Hippocampal formation (tissue), 2 donors: ENCODE measurements around the gene HLF.
A peak's percentile ranks its signal among the peaks of the same experiment; 100 is the strongest.

Experiments
- DNase-seq, 2 donors: peaks; one replicate each; lab custom pipeline; 2025; lab: John Stamatoyannopoulos, UW

HLF gene

DNA sequence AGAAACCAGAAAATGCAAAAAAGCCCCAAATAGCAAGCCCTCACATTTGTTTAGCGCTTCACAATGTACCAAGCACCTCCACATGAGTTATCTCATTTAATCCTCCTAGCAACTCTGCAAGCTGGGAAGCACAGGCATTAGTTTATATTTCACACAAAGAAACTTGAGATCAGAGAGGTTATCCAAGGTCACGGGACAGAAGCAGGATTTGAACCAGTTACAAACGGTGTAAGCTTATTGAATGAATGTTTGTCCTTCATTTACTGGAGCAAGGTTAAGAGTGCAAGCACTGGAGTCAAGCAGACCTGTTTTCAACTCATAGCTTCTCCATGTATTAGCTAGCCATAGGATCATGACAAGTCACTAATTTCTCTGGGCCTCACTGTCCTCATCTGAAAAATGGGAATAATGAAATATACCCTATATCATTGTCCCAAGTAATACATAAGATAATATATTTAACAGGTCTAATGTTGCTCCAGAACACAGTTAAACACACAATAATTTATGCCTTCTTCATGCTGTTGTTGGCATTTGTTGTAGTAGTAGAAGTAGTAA, 6.1 kb upstream of the HLF start:
- DNase-seq = no peak

- no peak for DNase-seq
Observed at GRCh38 chr17:55259684-55260111, 5.1 kb upstream of the HLF start.

- no peak for DNase-seq
Observed at GRCh38 chr17:55261311-55261710, 3.4 kb upstream of the HLF start.

DNA sequence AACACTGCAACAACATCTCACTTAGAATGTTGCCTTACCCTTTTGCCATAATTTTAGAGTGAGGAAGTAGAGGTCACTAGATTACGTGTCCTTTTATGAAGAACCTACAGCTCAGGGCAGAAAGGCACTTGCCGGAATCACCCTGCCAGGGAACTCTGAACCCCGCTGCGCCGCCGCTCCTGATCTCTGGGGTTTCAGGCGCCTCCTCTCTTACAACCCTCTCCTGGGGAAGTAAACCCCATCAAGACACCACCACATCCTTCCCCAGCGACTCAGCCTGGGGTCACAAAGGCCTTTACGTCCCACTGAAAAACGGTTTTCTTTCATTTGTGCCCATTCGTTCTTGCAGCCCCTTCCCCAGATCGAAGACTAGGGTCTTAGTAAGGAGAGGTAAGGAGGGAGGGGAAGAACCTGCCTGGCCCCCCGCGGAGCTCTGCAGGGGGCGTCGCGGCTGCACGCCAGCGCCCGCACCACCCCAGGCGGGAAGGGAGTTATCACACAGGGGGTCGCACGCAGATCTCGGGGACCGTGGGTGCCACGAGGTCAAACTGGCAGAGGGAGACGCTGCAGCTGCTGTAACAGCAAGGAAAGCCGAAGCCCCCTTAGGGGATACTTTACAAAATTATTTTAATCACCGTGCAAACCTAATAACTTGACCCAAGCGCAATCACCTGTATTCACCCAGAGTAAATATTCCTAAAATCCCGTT, 1.0 kb upstream of the HLF start:
- no peak for DNase-seq

- no peak for DNase-seq
Observed at GRCh38 chr17:55264278-55264644, 499 bp upstream of the HLF start.

DNA sequence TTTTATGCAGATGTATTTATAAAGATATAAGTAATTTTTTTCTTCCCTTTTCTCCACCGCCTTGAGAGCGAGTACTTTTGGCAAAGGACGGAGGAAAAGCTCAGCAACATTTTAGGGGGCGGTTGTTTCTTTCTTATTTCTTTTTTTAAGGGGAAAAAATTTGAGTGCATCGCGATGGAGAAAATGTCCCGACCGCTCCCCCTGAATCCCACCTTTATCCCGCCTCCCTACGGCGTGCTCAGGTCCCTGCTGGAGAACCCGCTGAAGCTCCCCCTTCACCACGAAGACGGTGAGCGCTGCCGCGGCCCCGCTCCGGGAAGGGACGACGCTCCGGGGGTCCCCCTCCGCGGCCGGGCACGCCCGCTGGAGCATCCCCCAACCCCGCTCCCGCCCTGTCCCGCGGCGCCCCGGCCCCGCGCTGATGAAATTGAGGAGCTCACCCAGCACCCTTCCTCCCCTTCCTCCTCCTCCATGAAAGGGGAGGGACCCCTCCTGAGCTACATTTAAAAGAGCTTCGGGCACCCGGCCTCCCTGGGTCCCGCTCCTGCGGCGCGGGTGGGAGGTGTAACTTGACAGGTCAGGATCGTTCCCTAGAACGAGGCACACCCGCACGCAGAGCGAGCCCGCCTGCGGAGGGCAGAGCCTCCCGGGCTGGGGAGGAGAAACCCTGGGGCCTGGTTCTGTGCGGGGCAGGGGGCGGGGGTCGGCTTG, 706 bp downstream of the HLF start:
- DNase-seq = no peak

- DNase-seq = no peak
Observed at GRCh38 chr17:55266051-55266957, 1.5 kb downstream of the HLF start.

GRCh38 chr17:55266958-55267688, 2.4 kb downstream of the HLF start:
- no peak for DNase-seq

DNA sequence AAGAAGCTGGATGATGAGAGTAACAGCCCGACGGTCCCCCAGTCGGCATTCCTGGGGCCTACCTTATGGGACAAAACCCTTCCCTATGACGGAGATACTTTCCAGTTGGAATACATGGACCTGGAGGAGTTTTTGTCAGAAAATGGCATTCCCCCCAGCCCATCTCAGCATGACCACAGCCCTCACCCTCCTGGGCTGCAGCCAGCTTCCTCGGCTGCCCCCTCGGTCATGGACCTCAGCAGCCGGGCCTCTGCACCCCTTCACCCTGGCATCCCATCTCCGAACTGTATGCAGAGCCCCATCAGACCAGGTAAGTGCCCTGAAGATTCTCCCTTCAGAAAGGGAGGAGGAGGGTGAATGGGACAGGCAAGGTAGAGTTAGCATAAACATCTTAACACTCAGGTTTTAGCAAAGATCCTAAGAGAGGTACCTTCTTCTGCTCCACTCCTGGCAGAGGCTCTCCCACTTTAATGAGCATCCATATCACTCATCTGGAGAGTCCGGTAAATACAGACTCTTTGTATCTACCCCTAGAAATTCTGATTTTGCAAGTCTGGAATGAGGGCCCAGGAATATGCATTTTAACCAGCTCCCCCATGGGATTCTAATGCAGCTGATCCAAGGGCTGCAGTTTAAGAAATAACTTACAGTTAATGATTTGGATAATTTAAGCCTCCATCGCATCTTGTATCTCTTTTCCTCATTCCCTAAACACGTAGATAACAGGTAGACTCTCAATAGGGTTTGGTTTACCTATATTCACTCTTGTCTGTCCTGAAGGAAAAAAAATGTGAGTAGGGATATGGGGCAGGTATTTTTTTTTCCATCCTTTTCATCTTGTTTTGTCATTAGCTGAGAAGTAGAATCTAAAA, 3.3 kb downstream of the HLF start:
- no peak for DNase-seq

DNA sequence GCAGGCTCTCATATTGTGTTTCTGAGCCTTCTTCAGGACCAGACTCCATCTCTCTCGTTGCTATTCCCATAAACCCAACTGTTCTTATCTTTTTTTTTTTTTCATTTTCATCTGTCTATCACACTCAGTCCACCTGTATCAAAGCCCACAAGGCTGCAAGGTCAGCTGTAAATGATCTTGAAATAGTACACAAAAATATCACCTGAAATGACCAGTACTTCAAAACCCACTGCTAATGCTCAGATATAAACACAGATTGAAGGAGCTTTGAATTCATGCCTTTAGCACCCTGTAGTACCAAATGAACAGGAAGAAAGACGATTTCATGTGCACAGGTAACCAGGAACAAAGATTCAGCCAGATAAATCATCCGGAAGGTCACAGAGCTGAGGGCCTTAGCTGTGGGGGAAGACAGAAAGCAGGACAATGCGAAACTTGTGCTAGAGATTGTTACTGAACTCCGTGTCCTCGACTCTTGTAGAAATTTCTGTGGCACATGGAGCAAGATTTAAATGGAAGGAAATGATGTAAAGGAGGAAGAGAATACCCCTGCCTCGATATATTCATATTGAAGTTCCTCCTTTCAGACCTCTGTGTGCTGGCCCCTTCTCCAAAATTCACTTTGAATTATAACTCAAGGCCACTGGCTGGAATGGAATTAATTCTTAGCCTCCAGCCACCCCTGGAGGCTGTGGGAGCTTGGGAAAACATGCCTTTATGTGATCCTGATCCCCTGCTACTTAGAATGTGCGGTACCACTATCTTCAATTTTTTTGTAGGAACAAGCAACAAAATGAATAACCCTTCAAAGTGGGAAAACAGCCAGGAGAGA, 4.1 kb downstream of the HLF start:
- no peak for DNase-seq

GRCh38 chr17:55269894-55270293, 5.1 kb downstream of the HLF start:
- DNase-seq = no peak

- DNase-seq = no peak
Observed at GRCh38 chr17:55271223-55271571, 6.4 kb downstream of the HLF start.

GRCh38 chr17:55271958-55272710, 7.4 kb downstream of the HLF start:
- no peak for DNase-seq

GRCh38 chr17:55272711-55273578, 8.2 kb downstream of the HLF start:
- no peak for DNase-seq

DNA sequence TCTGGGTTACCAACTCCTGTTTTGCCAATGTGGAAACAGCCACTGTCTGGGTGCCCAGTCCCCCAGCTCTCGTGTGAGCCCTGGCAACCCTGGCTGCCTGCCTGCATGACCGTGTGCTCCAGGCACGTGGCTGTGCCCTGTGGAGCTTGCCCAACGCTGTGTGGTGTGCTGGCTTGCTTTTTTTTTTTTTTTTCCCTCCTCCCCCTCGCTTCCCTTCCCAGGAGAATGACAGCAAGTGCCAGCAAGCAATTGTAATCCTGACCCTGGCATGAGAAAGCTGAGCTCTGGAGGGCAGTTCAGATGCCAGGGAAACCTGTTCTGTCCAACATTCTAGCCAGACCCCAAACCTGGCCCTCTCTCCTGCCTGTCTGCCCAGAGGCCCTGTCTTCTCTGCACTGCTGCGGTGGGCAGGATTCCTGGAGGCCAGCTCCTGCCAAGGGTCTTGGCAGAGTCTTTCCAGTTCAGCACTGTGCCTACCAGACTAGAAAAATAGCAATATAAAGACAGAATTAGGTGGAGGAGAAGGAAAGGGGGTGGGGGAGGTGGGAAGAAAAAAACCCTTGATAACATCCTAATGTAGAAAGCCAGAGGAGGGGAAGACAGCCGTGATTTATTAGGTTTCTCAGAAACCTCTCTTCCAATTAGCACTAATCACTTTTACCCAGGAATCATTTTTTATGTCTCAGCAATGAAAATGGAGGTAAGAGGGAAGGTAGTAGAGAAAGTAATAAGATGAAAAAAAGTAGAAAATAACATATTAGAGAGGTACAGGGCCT, 9.0 kb downstream of the HLF start:
- DNase-seq = peak; percentile 52 to 63

DNA sequence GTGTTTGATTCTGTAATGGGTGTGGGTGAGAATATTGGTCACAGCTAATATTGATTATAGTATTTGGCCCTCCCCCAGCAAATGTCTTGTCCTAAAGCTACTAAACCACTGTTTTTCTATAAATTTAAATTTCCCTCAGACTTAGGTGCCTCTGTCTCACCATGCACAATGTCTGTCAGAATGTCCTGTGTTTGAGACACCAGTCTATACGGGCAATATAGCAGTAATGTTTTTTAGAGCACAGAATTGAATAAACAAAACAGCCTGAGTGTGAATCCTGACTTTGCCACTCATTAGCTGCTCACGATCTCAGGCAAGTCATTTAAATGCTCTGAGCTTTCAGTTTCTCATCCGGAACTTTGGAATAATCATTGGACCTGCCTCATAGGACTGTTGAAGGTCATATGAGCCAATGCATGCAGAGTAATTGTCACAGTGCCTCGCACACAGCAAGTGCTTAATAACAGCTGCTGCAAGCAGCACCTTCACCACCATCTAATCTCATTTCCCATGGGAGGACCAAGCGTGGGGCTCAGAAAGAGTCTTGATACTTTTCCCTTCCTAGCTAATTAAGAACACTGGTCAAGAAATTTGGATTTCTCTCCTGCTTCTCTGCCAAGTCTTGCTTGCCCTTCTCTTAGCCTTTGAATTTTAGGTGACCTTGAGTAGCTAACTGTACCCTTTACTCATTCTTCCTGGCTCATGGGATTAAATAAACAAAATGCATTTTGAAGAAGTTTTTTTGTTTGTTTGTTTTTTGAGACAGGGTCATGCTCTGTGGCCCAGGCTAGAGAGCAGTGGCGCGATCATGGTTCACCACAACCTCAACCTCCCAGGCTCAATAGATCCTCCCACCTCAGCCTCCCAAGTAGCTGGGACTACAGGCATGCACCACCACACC, 9.8 kb downstream of the HLF start:
- no peak for DNase-seq
